ENCODE data around the gene ADGRG3.

DNA sequence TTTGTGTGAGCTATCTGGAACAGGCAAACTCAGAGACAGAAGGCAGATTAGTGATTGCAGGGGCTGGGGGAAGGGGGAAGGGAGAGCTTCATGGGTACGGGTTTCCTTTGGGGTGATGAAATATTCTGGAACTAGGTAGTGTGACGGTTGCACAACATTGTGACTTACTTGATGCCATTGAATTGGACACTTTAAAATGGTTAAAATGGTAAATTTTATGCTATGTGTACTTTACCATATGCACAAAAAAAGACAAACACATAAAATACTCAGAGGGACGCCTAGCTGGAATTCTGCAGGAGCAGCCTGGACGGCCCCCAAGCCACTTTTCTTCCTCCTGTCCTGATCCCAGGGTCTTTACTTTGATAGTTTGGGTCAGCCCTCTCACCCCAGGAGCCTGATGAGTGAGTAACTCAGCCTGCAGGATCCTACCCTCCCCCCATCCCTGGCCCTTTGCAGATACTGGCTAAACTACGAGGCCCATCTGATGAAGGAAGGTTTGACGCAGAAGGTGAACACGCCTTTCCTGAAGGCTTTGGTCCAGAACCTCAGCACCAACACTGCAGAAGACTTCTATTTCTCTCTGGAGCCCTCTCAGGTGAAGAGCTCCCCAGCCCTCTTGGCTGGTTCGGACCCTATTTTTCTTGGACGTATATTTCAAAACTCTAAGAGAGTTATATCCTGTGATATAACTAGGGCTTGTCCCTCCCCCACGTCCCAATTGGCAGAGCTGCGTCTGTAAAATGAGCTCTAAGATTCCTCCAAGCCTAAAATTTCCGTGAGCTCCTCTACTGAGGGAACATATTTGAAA, 7.8 kb downstream of the ADGRG3 start:
- TF ChIP-seq GLIS3 (CRISPR knock-in tag; IDR thresholded peaks at IDR 0.05) = no peak
- TF ChIP-seq TSHZ2 (CRISPR knock-in tag; IDR thresholded peaks at IDR 0.05) = no peak
- TF ChIP-seq ZFP30 (CRISPR knock-in tag; IDR thresholded peaks at IDR 0.05) = no peak
- no peak for TF ChIP-seq ZNF8 (CRISPR knock-in tag; IDR thresholded peaks at IDR 0.05)
- TF ChIP-seq ZFP3 (CRISPR knock-in tag; IDR thresholded peaks at IDR 0.05) = no peak
- no peak for TF ChIP-seq RARB (CRISPR knock-in tag; IDR thresholded peaks at IDR 0.05)
- no peak for TF ChIP-seq PPARA (CRISPR knock-in tag; IDR thresholded peaks at IDR 0.05; ENCODE audit: borderline replicate concordance)
- TF ChIP-seq CSRNP3 (CRISPR knock-in tag; IDR thresholded peaks at IDR 0.05) = no peak
- TF ChIP-seq PATZ1 (CRISPR knock-in tag; IDR thresholded peaks at IDR 0.05; ENCODE audit: borderline replicate concordance) = no peak
- TF ChIP-seq BACH2 (CRISPR knock-in tag; IDR thresholded peaks at IDR 0.05; ENCODE audit: borderline replicate concordance) = no peak
- no peak for TF ChIP-seq ISL1 (CRISPR knock-in tag; IDR thresholded peaks at IDR 0.05)
- no peak for TF ChIP-seq OSR1 (CRISPR knock-in tag; IDR thresholded peaks at IDR 0.05)
